HG03103 (cell line): ENCODE results near the gene LTBP1.
"Not testable (repeated sequence)": the region's sequence is repeated elsewhere in the genome, so short reads cannot be mapped to it uniquely, and the experiment has no call there.

Experiments
- ATAC-seq: cut with Tn5 transposase; IDR thresholded peaks from one replicate; pipeline ENCODE4 v1.9.1; 2021; ENCODE audit warnings: low read depth; ENCODE audit not compliant: unreplicated experiment

LTBP1 gene

GRCh38 chr2:33363325-33364298 is 416.9 kb downstream of the LTBP1 start:
- ATAC-seq, result no peak

GRCh38 chr2:33365264-33365970 is 418.7 kb downstream of the LTBP1 start:
- no peak for ATAC-seq

- ATAC-seq, result no peak
Measured at GRCh38 chr2:33366473-33366872, 419.7 kb downstream of the LTBP1 start.

- ATAC-seq, result not testable (repeated sequence)
Measured at GRCh38 chr2:33368524-33368923, 421.8 kb downstream of the LTBP1 start.

GRCh38 chr2:33369191-33369590 is 422.4 kb downstream of the LTBP1 start:
- no peak for ATAC-seq

GRCh38 chr2:33370636-33371265 is 424.0 kb downstream of the LTBP1 start:
- no peak for ATAC-seq

- ATAC-seq, result no peak
Measured at GRCh38 chr2:33371304-33372090, 424.7 kb downstream of the LTBP1 start.

GRCh38 chr2:33372940-33373553 is 426.3 kb downstream of the LTBP1 start:
- ATAC-seq, result no peak

GRCh38 chr2:33373986-33374385 is 427.2 kb downstream of the LTBP1 start:
- no peak for ATAC-seq

GRCh38 chr2:33375054-33375453 is 428.3 kb downstream of the LTBP1 start:
- no peak for ATAC-seq

GRCh38 chr2:33377048-33377447 is 430.3 kb downstream of the LTBP1 start:
- ATAC-seq, result no peak

GRCh38 chr2:33378556-33379210 is 431.9 kb downstream of the LTBP1 start:
- ATAC-seq, result no peak

GRCh38 chr2:33380001-33380609 is 433.4 kb downstream of the LTBP1 start:
- ATAC-seq, result no peak

- no peak for ATAC-seq
Measured at GRCh38 chr2:33380719-33381118, 434.0 kb downstream of the LTBP1 start.

- no peak for ATAC-seq
Measured at GRCh38 chr2:33381301-33381858, 434.6 kb downstream of the LTBP1 start.

- ATAC-seq, result no peak
Measured at GRCh38 chr2:33383855-33384598, 437.3 kb downstream of the LTBP1 start.

- ATAC-seq, result no peak
Measured at GRCh38 chr2:33384599-33384961, 437.8 kb downstream of the LTBP1 start.

GRCh38 chr2:33388996-33389395 is 442.2 kb downstream of the LTBP1 start:
- ATAC-seq, result no peak
